ENCODE results near the gene PIAS1.
"Not testable (repeated sequence)": the region's sequence is repeated elsewhere in the genome, so short reads cannot be mapped to it uniquely, and the experiment has no call there.

PIAS1 gene

GRCh38 chr15:68205558-68205944 is 151.4 kb downstream of the PIAS1 start:
- DNase-seq: no peak

DNA sequence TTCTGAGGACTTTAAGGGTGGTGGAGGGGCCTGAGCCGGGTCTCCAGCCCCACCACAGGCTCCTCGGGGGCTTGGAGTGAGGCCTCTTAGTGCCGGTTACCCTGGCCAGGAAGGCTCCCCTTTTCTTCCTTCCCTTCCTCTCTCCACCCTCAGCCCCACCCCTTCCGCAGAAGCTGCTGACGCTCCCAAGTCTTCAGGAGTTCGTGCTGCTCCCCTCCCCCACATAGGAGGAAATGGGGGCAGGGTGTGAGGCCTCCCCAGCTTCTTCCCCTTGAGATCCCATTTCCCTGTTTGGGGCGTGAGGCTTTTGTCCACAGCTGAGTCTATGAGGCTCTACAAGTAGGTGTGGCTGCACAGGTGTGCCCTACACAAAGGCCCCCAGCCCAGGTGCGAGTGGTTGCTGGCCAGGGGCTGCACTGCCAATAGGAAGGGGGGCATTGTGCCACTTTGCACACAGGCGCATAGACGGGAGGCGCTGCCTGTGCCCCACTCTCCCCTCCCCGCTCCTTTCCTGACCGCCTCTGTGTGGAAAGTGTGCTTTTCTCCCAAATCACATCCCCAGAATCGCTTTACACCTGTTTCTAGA is 151.9 kb downstream of the PIAS1 start:
- peak in 1 of 2 donors; percentile 61 for DNase-seq

GRCh38 chr15:68206711-68207151 is 152.6 kb downstream of the PIAS1 start:
- no peak for DNase-seq

DNA sequence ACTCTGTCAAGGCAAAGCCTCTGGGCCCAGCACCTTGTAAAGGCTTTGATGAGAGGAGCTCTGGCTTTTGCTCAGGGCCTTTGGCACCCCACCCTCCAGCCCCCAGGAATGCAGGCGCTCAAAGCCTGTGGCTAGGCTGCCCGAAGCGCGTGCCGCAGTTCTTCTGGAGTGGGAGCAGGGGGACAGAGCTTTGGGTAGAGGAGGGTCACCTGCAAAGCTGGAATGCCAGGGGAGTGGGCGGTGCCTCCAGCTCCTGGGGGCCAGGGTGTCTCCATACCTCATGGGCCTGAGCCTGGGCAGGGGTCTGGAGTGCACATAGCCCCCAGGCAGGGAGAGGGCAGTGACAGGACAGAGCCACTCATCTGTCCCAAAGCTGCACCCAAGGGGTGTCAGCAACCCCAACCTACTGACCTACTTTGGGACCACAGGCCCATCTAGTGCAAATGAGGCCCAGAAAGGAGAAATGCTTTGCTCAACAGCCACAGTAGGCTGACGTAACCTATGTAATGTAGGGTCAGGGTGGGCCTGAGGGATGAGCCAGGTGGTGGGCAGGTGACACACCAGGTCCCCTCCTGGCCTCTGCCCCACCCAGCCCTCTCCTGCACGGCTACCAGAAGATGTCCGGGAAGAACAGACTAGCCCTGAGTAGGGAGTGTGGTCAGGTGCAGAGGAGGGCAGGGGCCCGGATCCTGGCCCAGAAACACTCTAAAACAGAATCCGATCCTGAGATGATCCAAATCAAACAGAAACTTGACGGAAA is 153.2 kb downstream of the PIAS1 start:
- no peak for DNase-seq

- no peak for DNase-seq
Measured at GRCh38 chr15:68208136-68208535, 154.0 kb downstream of the PIAS1 start.

DNA sequence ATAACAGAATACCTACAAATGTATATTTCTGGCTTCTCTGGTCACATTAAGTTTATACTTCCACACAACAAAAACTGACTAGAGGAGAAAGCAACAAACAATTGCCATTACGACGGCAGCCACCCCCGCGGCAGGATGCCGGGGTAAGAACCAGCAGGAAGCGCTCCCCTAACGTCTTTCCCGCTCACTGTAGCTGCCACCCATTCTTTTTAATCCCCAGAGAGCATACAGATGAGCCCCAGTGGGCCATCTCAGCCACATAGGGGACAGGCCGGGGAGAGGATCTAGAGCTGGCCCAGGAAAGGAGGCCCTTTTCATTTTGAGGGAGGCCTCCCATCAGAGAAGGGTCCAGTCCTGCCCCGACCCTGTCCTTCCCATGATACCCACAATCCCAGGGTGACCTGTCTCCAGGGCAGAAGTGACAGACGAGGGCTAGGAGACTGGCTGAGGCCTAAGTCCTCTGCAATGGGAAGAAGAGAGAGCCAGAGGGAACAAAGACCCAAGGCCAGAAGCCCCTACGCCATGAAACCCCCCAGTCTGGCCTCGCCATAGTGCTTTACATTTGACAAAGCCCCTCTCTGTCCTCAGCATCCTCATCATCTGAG is 154.6 kb downstream of the PIAS1 start:
- DNase-seq: no peak

- DNase-seq: no peak
Measured at GRCh38 chr15:68209272-68209671, 155.2 kb downstream of the PIAS1 start.

GRCh38 chr15:68209735-68210408 is 155.8 kb downstream of the PIAS1 start:
- peak; percentile 5 to 42 for DNase-seq

GRCh38 chr15:68210409-68210756 is 156.3 kb downstream of the PIAS1 start:
- DNase-seq: no peak

DNA sequence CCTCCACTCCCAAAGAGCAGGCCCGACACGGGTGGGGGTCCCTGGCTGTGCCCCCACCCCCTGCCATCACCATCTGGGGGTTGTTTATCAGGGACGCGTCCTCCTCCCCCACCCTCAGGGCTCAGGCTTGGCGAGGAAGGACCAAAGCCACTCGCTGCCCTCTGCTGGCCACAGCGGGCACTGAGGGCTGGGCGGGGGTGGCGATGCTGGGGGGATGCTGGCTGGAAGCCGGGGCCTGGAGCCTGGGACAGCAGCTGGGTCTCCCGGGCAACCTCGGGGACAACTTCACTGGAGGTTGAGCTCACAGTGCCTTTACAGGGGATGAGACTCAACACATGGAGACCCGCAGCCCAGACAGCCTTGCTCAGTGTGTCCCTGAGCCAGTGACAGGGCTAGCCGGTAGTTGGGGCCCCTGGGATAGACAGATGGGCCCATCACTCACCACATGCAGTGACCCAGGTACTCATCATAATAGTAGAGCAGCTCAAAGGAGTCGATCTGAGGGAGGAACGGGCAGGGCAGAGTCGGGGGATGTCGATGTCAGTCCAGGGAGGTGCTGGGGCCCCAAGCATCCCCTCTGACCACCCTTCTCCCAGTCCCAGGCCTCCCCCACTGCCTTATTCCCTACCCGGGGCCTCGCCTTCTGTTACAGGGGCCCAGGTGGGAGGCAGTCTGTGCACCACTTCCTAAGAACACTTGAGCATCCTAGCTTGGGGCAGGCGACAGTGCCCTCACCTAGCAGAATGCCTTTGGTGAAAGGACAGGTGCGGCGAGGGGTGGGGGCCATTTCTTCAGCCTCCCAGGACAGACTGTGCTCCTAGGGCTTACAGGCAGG is 156.9 kb downstream of the PIAS1 start:
- DNase-seq: peak; percentile 45 to 46

DNA sequence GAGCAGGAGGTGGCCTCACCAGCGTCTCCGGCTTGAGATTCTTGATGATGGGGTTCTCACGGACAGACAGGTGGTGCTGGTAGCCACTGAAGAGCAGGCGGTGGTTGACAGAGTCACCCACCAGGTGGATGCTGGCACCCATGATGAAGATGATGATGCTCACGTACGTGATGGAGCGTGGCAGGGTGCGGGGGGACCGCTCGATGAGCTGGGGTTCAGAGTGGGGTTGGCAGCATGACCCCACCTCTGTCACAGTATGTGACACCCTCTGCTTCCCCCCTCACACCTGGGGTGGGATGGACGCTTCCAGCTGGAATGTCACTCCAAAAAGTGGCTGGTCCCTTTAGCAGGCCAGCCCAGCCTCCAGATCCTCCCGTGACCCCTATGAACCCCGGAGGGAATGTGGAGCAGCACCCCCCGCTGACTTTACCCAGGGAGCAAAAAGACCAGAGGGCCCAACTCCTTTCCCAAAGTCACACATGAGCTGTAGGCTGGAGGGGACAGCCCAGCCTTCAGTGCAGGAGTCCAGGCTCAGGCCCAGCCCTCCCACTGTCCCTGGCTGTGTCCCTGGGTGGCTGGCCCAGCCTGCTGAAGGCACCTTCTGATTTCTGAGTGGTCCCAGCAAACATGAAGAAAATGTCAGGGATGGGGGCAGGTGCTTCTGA is 157.7 kb downstream of the PIAS1 start:
- no peak for DNase-seq

- DNase-seq: not testable (repeated sequence)
Measured at GRCh38 chr15:68213491-68213845, 159.4 kb downstream of the PIAS1 start.

DNA sequence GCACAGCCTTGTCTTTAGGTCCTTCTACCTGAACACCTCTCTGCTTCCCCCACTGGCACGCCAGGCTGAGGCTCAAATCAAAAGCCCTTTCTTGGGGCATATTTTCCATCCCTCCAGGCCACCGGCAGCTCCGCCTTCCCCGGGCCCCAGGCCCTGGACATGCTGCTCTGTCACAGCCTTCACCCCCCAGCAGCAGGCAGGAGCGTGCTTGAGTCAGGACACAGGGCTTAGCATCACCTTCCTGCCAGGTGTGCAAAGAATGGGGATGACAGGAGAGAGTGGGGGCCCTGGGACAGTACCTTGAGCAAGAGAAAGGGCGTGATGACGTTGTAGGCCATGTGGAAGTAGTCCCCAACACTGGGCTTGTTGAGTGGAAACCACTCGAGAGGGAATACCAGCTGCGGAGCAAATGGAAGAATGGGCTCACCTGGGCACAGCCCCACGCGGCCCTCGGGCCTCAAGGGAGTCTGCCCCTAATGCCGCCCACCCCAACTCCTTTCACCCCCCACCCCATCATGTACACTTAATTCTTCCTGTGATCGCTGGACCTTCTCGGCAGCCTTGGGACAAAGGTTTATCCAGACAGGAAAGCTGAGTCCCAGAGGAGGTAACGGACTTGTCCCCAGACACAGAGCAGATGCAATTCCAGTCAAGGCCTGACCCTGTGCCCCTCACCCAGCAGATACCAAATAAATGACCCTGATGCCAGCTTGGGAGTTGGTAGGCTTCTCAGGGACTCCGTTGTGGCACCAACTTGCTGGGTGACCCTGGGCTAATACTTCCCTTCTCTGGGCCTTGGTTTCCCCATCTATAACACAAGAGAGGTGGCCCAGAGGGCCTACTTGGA is 160.1 kb downstream of the PIAS1 start:
- DNase-seq: no peak

DNA sequence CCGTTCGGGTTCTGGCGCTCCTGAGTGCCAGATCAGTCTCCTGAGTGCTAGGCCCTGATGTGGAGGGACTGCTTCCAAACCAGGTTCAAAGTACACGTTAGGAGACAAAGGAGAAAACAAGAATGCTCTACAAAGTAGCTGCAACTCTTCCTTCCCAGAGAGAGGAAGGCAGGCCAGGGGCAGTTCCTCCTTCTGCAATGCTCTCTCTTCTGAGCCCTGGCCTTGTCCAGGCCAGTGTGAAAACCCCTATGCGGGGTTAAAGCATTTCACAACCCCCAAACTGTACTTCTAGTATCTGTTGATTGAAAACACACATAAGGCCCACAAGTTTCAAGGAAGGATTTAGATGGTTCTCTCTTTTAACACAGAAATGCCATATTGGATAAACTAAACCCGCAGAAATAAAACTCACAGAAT is 160.7 kb downstream of the PIAS1 start:
- no peak for DNase-seq

DNA sequence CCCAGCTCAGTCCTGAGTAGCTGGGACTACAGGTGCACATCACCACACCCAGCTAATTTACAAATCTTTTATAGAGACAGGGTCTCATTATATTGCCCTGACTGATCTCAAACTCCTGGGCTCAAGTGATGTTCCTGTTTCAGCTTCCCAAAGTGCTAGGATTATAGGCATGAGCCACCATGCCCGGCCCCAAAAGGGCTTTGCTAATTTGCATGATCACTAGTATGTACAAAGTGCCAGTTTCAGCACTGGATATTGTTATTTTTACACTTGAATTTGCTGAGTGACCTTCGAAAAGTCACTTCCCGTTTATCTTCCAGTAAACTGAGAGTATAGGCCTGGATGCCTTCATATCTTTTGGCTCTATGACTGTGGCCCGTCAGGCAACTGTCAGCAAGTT is 163.2 kb downstream of the PIAS1 start:
- DNase-seq: no peak

DNA sequence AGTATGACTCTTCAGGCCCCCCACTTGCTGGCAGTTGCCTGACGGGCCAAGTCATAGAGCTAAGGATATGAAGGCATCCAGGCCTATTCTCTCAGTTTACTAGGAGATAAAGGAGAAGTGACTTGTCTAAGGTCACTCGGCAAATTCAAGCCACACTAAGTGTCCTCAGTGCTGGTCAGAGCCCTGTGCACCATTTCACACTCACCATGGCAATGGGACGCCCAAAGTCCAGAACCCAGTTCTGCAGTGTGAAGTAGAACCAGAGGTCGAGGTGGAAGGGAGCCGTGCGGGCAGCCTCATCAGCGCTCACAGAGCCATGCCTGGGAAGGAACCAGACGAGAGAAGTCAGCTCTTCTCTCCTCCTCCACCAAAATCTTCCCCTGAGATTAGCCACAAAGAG is 164.2 kb downstream of the PIAS1 start:
- DNase-seq: no peak

DNA sequence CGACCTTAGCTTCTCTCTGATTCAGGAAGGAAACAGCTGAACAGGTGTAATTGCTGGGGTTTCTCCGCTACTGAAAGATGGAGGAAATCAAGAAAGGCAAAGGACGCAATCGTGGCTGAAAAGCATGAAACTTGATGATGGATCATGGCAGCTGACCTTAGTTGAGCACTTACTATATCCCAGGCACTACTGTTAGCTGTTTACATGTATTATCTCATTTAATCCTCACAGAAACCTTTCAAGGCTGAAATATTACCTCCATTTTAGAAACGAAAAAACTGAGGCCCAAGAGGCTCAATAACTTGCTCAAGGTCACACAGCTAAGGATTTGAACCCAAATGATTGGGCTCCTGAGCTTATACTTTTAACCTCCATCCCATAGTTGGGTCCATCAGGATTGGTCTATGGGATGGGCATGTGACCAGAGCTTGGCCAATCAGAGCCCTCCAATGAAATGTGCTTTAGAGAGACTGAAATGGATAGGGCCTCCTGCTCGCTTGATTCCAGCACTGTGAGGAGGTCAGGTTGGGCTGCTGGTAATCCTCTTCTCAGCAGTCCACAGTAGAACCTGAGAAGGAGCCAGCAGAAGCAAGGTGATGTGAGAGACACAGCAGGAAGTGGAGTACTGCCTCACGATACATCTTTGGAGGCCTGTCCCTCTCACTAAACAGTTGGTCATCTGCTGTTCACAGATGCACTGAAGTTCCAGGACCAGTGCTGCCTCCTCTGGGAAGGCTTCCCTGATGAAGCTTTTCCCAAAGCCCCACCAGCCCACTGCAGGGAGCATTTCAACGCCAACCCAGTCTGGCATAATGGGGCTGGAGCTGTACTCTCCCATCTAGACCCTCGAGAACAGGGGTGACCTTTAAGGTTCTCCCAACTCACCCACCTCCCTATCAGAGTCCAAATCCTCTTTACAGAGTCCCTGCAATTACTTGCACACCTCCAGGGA is 165.0 kb downstream of the PIAS1 start:
- no peak for DNase-seq

- DNase-seq: no peak
Measured at GRCh38 chr15:68220489-68220888, 166.4 kb downstream of the PIAS1 start.

DNA sequence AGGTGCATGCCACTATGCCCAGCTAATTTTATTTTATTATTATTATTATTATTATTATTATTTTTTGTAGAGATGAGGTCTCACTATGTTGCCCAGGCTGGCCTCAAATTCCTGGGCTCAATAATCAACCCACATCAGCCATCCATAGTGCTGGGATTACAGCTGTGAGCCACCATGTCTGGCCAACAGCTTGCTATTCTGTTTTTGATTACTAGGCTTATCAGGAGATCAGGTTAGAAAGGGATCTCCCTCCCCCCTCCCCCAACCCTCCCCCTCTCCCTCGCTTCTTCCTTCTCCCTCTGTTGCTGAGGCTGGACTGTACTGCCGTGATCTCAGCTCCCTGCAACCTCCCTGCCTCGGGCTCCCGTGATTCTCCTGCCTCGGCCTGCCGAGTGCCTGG is 166.9 kb downstream of the PIAS1 start:
- DNase-seq: no peak

Measured in CD4-positive, alpha-beta T cell treated with Interleukin-1 beta for 1 hour (primary cell).